ENCODE measurements around the gene AOPEP. TPM values are rescaled to one million over a fixed set of nuclear protein-coding genes. Genes with fewer than 3 reads are reported as not detected.

The AOPEP gene
- total RNA-seq, 1 experiment from 2014 or later = 15.0 TPM

DNA sequence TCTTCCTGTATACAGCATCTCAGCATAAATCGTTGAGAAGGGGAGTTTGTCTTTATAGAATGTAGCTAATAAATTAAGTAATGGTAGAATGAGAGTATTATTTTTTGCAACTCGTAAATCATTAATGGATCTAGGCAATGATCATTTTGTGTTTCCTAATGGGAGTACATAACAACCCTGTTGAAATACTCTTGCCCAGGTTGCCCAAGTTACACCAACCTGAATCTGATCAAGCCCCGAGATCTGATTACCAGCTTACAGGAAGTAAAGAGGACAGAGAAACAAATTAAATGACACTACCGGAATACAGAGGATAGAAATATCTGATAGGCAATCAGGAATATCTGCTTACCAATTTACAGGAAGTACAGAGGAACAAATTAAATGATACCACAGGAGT lies 107.3 kb downstream of the AOPEP start:
- no peak overlapping the region for H3K4me3 Mint-ChIP-seq
- Histone ChIP-seq H4K8ac (replicated peaks; ENCODE audit: insufficient read length, low read depth, low read length) (no peak overlapping the region), H4K5ac (ENCODE audit: insufficient read length, low read depth, low read length) (no peak overlapping the region), H4K91ac (ENCODE audit: insufficient read length, low read depth, low read length) (no peak overlapping the region), H3K14ac (ENCODE audit: insufficient read depth, low read length) (no peak overlapping the region), H3K23ac (ENCODE audit: insufficient read length, low read depth, low read length) (no peak overlapping the region), H2BK20ac (ENCODE audit: low read depth, low read length, poor library complexity, severe bottlenecking) (no peak overlapping the region), H3K79me1 (ENCODE audit: insufficient read depth, low read depth, low read length, poor library complexity, severe bottlenecking) (no peaks in the 10 kb centered on the region), H3T11ph (ENCODE audit: low read length) (no peak overlapping the region), H3K18ac (ENCODE audit: insufficient read length, low read depth, low read length) (no peak overlapping the region), H3K27ac (ENCODE audit: insufficient read length, low read depth, low read length) (no peak overlapping the region), H2BK120ac (ENCODE audit: low read depth, low read length, poor library complexity, severe bottlenecking) (no peak overlapping the region), H3K79me2 (ENCODE audit: insufficient read depth, low read length) (no peaks in the 10 kb centered on the region), H3K4me1 (ENCODE audit: insufficient read depth, low read length) (no peaks in the 10 kb centered on the region), H3K56ac (ENCODE audit: insufficient read length, low read depth, low read length) (no peak overlapping the region), H3K23me2 (ENCODE audit: insufficient read length, low read depth, low read length, poor library complexity, severe bottlenecking) (no peaks in the 10 kb centered on the region), H3K9ac (ENCODE audit: extremely low read depth, insufficient read length, low read length) (no peak overlapping the region), H2AK5ac (ENCODE audit: insufficient read length, low read length) (no peak overlapping the region), H2BK12ac (ENCODE audit: insufficient read length, low read depth, low read length) (no peak overlapping the region), H3K27me3 (ENCODE audit: insufficient read depth, low read length) (no peaks in the 10 kb centered on the region), H3K9me3 (ENCODE audit: control insufficient read depth, low read depth, low read length) (no peaks in the 10 kb centered on the region), H2BK15ac (ENCODE audit: low read depth, low read length) (no peak overlapping the region), H3K4ac (ENCODE audit: low read depth, low read length) (no peak overlapping the region), H4K20me1 (ENCODE audit: control insufficient read depth, insufficient read depth, insufficient read length) (no peaks in the 10 kb centered on the region), H2BK5ac (ENCODE audit: insufficient read length, low read length) (no peak overlapping the region), H3K4me2 (ENCODE audit: insufficient read depth, insufficient read length, low read length) (no peak overlapping the region), H2AFZ (ENCODE audit: low read length) (no peak overlapping the region)
- TF ChIP-seq, protein P1, sequence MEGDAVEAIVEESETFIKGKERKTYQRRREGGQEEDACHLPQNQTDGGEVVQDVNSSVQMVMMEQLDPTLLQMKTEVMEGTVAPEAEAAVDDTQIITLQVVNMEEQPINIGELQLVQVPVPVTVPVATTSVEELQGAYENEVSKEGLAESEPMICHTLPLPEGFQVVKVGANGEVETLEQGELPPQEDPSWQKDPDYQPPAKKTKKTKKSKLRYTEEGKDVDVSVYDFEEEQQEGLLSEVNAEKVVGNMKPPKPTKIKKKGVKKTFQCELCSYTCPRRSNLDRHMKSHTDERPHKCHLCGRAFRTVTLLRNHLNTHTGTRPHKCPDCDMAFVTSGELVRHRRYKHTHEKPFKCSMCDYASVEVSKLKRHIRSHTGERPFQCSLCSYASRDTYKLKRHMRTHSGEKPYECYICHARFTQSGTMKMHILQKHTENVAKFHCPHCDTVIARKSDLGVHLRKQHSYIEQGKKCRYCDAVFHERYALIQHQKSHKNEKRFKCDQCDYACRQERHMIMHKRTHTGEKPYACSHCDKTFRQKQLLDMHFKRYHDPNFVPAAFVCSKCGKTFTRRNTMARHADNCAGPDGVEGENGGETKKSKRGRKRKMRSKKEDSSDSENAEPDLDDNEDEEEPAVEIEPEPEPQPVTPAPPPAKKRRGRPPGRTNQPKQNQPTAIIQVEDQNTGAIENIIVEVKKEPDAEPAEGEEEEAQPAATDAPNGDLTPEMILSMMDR (conservative IDR thresholded peaks at IDR 0.05) = no peak
- H3K9me3 Mint-ChIP-seq = peaks cover 14 to 17% of the 10 kb centered on the region in 2 experiments
- H3K36me3 Mint-ChIP-seq (ENCODE audit: insufficient read depth in 1 of 3, low read depth in 3 of 3) = peaks cover 9 to 31% (median 11%) of the 10 kb centered on the region in 3 experiments; a peak in 5 of 7 replicates
- no peak overlapping the region for H3K27ac Mint-ChIP-seq
- H3K27me3 Mint-ChIP-seq (ENCODE audit: low read depth) = no peaks in the 10 kb centered on the region
- DNase-seq = no peak
- H3K4me1 Mint-ChIP-seq = no peaks in the 10 kb centered on the region
- WGBS (ENCODE audit: extremely low coverage, insufficient read length, low lambda C conversion rate) = 100% methylated on average over 1 of the region's 4 CpGs
